GM12878 (cell line): ENCODE measurements around the gene TRPC6. TPM values are rescaled to one million over a fixed set of nuclear protein-coding genes. Genes with fewer than 3 reads are reported as not detected.

Experiments used
- ATAC-seq: fragments of 200-7000 bp; cut with Tn5 transposase; 3 replicates; pipeline ENCODE4 v1.9.1; 2020; ENCODE audit warnings: mild to moderate bottlenecking, moderate library complexity
- BruUV-seq: library from RNA; stranded (reverse); fragments of 400-500 nt; replicated peaks from 2 replicates; lab custom pipeline; 2021; lab: Mats Ljungman, UMichigan
- CTCF ChIA-PET: fragments of 300-600 bp; sonication (Branson Sonifier 250); formaldehyde crosslinking; extraction: SDS; loops from one replicate; lab custom pipeline; 2021; ENCODE audit warnings: inconsistent platforms; lab: Yijun Ruan, JAX
- POLR2A ChIA-PET: fragments of 350-600 bp; formaldehyde crosslinking; extraction: SDS; loops from one replicate; lab custom pipeline; 2021; ENCODE audit warnings: inconsistent platforms; lab: Charles Lee
- RAD21 ChIA-PET: fragments of 300-600 bp; sonication (Branson Sonifier 250); formaldehyde crosslinking; loops from one replicate; lab custom pipeline; 2023; ENCODE audit warnings: antibody characterized with exemption; ENCODE audit not compliant: unreplicated experiment; lab: Charles Lee
- SMC1A ChIA-PET: fragments of 300-600 bp; sonication (Branson Sonifier 250); formaldehyde crosslinking; loops from one replicate; lab custom pipeline; 2023; ENCODE audit not compliant: unreplicated experiment, uncharacterized antibody; lab: Charles Lee
- DNase-seq: peaks from one replicate; pipeline ENCODE4 v3.0.0-alpha.2; 2011; ENCODE audit warnings: low read depth, low spot score
- FAIRE-seq: peaks from 3 replicates; lab custom pipeline; 2011; peaks lifted over from hg19 to GRCh38; lab: Jason Lieb, UNC
- H2AFZ ChIP-seq: 2 replicates; pipeline ENCODE4 v1.6.0; 2011; ENCODE audit warnings: low read depth, low read length, control low read depth; ENCODE audit not compliant: control insufficient read depth
- H3K27ac ChIP-seq: 2 replicates; pipeline ENCODE4 v1.5.1; 2011; ENCODE audit warnings: control low read depth; ENCODE audit not compliant: control insufficient read depth, insufficient read depth
- H3K27me3 ChIP-seq, 2 experiments: replicated peaks in 1 of 2; 2 replicates each; pipeline versions ENCODE4 v1.6.0 to v1.6.1; 2011; ENCODE audit warnings: low read length in 1 of 2; ENCODE audit not compliant: control insufficient read depth in 2 of 2, insufficient read depth in 2 of 2
- H3K36me3 ChIP-seq, 2 experiments: 2 replicates each; pipeline ENCODE4 v1.5.1; 2011; ENCODE audit warnings: low read length in 1 of 2; ENCODE audit not compliant: control insufficient read depth in 2 of 2, insufficient read depth in 2 of 2
- H3K4me1 ChIP-seq: 2 replicates; pipeline ENCODE4 v1.6.1; 2011; ENCODE audit warnings: mild to moderate bottlenecking, low read length, moderate library complexity, mixed read lengths; ENCODE audit not compliant: control insufficient read depth, insufficient read depth
- H3K4me2 ChIP-seq: 2 replicates; pipeline ENCODE4 v1.6.0; 2011; ENCODE audit warnings: control low read depth; ENCODE audit not compliant: control insufficient read depth, insufficient read depth
- H3K4me3 ChIP-seq: fragments of 200-600 bp; sonication (generic); 2 replicates; pipeline ENCODE4 v1.5.1; 2016
- H3K79me2 ChIP-seq: 2 replicates; pipeline ENCODE4 v1.6.0; 2011; ENCODE audit warnings: low read length; ENCODE audit not compliant: control insufficient read depth, insufficient read depth
- H3K9ac ChIP-seq: 2 replicates; pipeline ENCODE4 v1.8.0; 2011; ENCODE audit warnings: low read length, control low read depth, mixed read lengths; ENCODE audit not compliant: control insufficient read depth, insufficient read depth
- H3K9me3 ChIP-seq: replicated peaks from 3 replicates; pipeline ENCODE4 v1.5.1; 2011; ENCODE audit warnings: mild to moderate bottlenecking, low read length; ENCODE audit not compliant: control insufficient read depth, insufficient read depth
- H4K20me1 ChIP-seq: 2 replicates; pipeline ENCODE4 v1.6.0; 2011; ENCODE audit not compliant: control insufficient read depth, insufficient read depth
- BCLAF1 ChIP-seq: fragments of 450-650 bp; IDR thresholded peaks from 2 replicates; pipeline ENCODE4 v1.6.1; 2017; ENCODE audit warnings: antibody characterized with exemption, mild to moderate bottlenecking, moderate library complexity
- E4F1 ChIP-seq: fragments of 450-650 bp; IDR thresholded peaks from 2 replicates; pipeline ENCODE4 v1.6.1; 2018; ENCODE audit warnings: borderline replicate concordance, mild to moderate bottlenecking; ENCODE audit not compliant: partially characterized antibody
- IRF4 ChIP-seq: IDR thresholded peaks from 2 replicates; pipeline ENCODE4 v1.6.1; 2011; ENCODE audit warnings: low read depth, low read length
- MEF2A ChIP-seq: IDR thresholded peaks from 2 replicates; pipeline ENCODE4 v1.6.1; 2011; ENCODE audit warnings: low read depth, mild to moderate bottlenecking, low read length, moderate library complexity; ENCODE audit not compliant: insufficient read depth
- SPI1 ChIP-seq: IDR thresholded peaks from 2 replicates; pipeline ENCODE4 v1.6.1; 2011; ENCODE audit warnings: low read depth, mild to moderate bottlenecking, low read length, moderate library complexity, borderline replicate concordance; ENCODE audit not compliant: insufficient read depth
- SRF ChIP-seq, 2 experiments: IDR thresholded peaks; 2 replicates each; pipeline ENCODE4 v1.6.1; 2011; ENCODE audit warnings: low read depth in 2 of 2, low read length in 2 of 2, mild to moderate bottlenecking in 1 of 2, moderate library complexity in 1 of 2
- TAF1 ChIP-seq: IDR thresholded peaks from 2 replicates; pipeline ENCODE4 v1.6.1; 2011; ENCODE audit warnings: mild to moderate bottlenecking, low read depth, low read length, borderline replicate concordance
- USF2 ChIP-seq: IDR thresholded peaks from 2 replicates; pipeline ENCODE4 v1.6.1; 2011; ENCODE audit warnings: low read depth, low read length, improper control_type of control experiment, borderline replicate concordance
- WGBS: methylation state at CpG from one replicate; pipeline ENCODE4 v1.1.6; 2016; ENCODE audit warnings: low lambda C conversion rate; ENCODE audit not compliant: insufficient replicate concordance, insufficient coverage; ENCODE audit errors: missing lambda C conversion rate; 5-methylcytosine and 5-hydroxymethylcytosine counted together
- in situ Hi-C: fragments of 300-500 bp; cut with MboI; formaldehyde crosslinking; loops from 9 replicates; pipeline ENCODE4 v1.14.3; 2018; ENCODE audit warnings: mixed read lengths
- intact Hi-C: fragments of 100-400 bp; cut with micrococcal nuclease; formaldehyde crosslinking; loops from one replicate; pipeline ENCODE4 v1.14.2; 2022; ENCODE audit not compliant: unreplicated experiment
- polyA plus RNA-seq, 11 experiments: library from polyadenylated mRNA; depleted of rRNA in 4 of 11; unstranded in 6 of 11; stranded (reverse) in 5 of 11; fragments of >200 nt; fragmentation: Nextera tagmentation in 4 of 11; fragmentation: Illumina TruSeq in 1 of 11; extraction: Ambion mirVana in 4 of 11; extraction: Trizol in 1 of 11; gene quantifications; 1 replicate in 1 of 11; 2 replicates in 10 of 11; pipeline versions ENCODE4 v1.2.1 to v1.2.3, GENCODE V29; 2011 to 2016; ENCODE audit warnings: inconsistent platforms in 2 of 11, missing spikeins in 2 of 11, low read depth in 1 of 11
- total RNA-seq, 4 experiments: library from RNA; depleted of rRNA in 3 of 4; stranded (reverse); fragments of >200 nt in 3 of 4; fragmentation: Illumina TruSeq in 1 of 4; extraction: Trizol in 1 of 4; gene quantifications; 2 replicates each; pipeline versions ENCODE4 v1.2.1 to v1.2.3, GENCODE V29; 2013 to 2021

The TRPC6 gene
- total and polyA plus RNA-seq, 10 of the 15 experiments (the other 5 are each of a cell fraction or from before 2014, with no cell fraction given), result not detected

GRCh38 chr11:101442171-101442570 is 141.6 kb downstream of the TRPC6 start:
- ChIA-PET SMC1A (no interaction called here), CTCF (no interaction called here), POLR2A (no interaction called here), RAD21 (no interaction called here)
- FAIRE-seq (no peak), ATAC-seq (no peak), DNase-seq (no peak)
- intact Hi-C loops (no loop called here), in situ Hi-C loops (no loop called here)
- Histone ChIP-seq H3K4me2 (no peak overlapping the region), H2AFZ (no peak overlapping the region), H3K4me1 (no peaks in the 10 kb centered on the region), H3K79me2 (no peaks in the 10 kb centered on the region), H3K36me3 (no peaks in the 10 kb centered on the region), H3K9me3 (no peaks in the 10 kb centered on the region), H3K27ac (no peak overlapping the region), H4K20me1 (no peaks in the 10 kb centered on the region), H3K27me3 (no peaks in the 10 kb centered on the region), H3K9ac (no peak overlapping the region), H3K4me3 (no peak overlapping the region)
- TF ChIP-seq MEF2A (no peak), SRF (IDR thresholded peaks at IDR 0.05; ENCODE audit: low read depth in 2 of 2, low read length in 2 of 2) (no peak)
- no TSS peak for BruUV-seq
- 55% methylated on average over 4 of the region's 4 CpGs for WGBS

- CTCF ChIA-PET, result no interaction called here
Observed at GRCh38 chr11:101441747-101442146, 142.1 kb downstream of the TRPC6 start.

More at GRCh38 chr11:101441747-101442146, 142.1 kb downstream of the TRPC6 start:
- Histone ChIP-seq H3K9me3 (no peaks in the 10 kb centered on the region), H3K4me2 (no peak overlapping the region), H3K27me3 (no peaks in the 10 kb centered on the region), H2AFZ (no peak overlapping the region), H3K4me3 (no peak overlapping the region), H3K79me2 (no peaks in the 10 kb centered on the region), H3K36me3 (no peaks in the 10 kb centered on the region), H3K4me1 (no peaks in the 10 kb centered on the region), H3K9ac (no peak overlapping the region), H4K20me1 (no peaks in the 10 kb centered on the region), H3K27ac (no peak overlapping the region)
- intact Hi-C loops (no loop called here), in situ Hi-C loops (no loop called here)
- POLR2A ChIA-PET, result no interaction called here
- BruUV-seq, result no TSS peak
- SMC1A ChIA-PET, result no interaction called here
- DNase-seq, result no peak
- ATAC-seq, result no peak
- no peak for FAIRE-seq
- RAD21 ChIA-PET, result no interaction called here
- no peak for TF ChIP-seq E4F1
- TF ChIP-seq TAF1, result no peak
- no peak for TF ChIP-seq USF2
- no peak for TF ChIP-seq BCLAF1
- no peak for TF ChIP-seq IRF4
- no peak for TF ChIP-seq SPI1
- WGBS, result 0% methylated on average over 1 of the region's 1 CpG
